ENCODE measurements around the gene KAZN.

The KAZN gene

GRCh38 chr1:14810595-14811361, 212.3 kb downstream of the KAZN start:
- TF ChIP-seq CTCF (IDR thresholded peaks at IDR 0.05; ENCODE audit: control insufficient read depth, extremely low read depth, insufficient read depth) = no peak
- no peak for DNase-seq (ENCODE audit: low read depth)
- no peak overlapping the region for H3K4me3 ChIP-seq (ENCODE audit: low read depth, low read length)

GRCh38 chr1:14811573-14811972, 213.1 kb downstream of the KAZN start:
- no peak for DNase-seq (ENCODE audit: low read depth)
- no peak for TF ChIP-seq CTCF (IDR thresholded peaks at IDR 0.05; ENCODE audit: control insufficient read depth, extremely low read depth, insufficient read depth)
- no peak overlapping the region for H3K4me3 ChIP-seq (ENCODE audit: low read depth, low read length)

GRCh38 chr1:14812189-14812588, 213.7 kb downstream of the KAZN start:
- H3K4me3 ChIP-seq (ENCODE audit: low read depth, low read length) = no peak overlapping the region
- TF ChIP-seq CTCF (IDR thresholded peaks at IDR 0.05; ENCODE audit: control insufficient read depth, extremely low read depth, insufficient read depth) = no peak
- no peak for DNase-seq (ENCODE audit: low read depth)

- TF ChIP-seq CTCF (IDR thresholded peaks at IDR 0.05; ENCODE audit: control insufficient read depth, extremely low read depth, insufficient read depth) = no peak
Measured at GRCh38 chr1:14815175-14815877, 216.8 kb downstream of the KAZN start.

GRCh38 chr1:14817223-14818170, 219.0 kb downstream of the KAZN start:
- no peak for DNase-seq (ENCODE audit: low read depth)
- H3K4me3 ChIP-seq (ENCODE audit: low read depth, low read length) = no peak overlapping the region
- TF ChIP-seq CTCF (IDR thresholded peaks at IDR 0.05; ENCODE audit: control insufficient read depth, extremely low read depth, insufficient read depth) = no peak

More at GRCh38 chr1:14815175-14815877, 216.8 kb downstream of the KAZN start:
- H3K4me3 ChIP-seq (ENCODE audit: low read depth, low read length) = no peak overlapping the region
- DNase-seq (ENCODE audit: low read depth) = no peak

- TF ChIP-seq CTCF (IDR thresholded peaks at IDR 0.05; ENCODE audit: control insufficient read depth, extremely low read depth, insufficient read depth) = no peak
- DNase-seq (ENCODE audit: low read depth) = no peak
- no peak overlapping the region for H3K4me3 ChIP-seq (ENCODE audit: low read depth, low read length)
Measured at GRCh38 chr1:14820295-14821085, 222.0 kb downstream of the KAZN start.

All from LNCaP clone FGC (cell line).